NCI-H1694 (cell line): ENCODE measurements around the gene GTPBP10.

Experiments
- DNase-seq: peaks from one replicate; lab custom pipeline; 2025; lab: John Stamatoyannopoulos, UW

Gene GTPBP10

DNA sequence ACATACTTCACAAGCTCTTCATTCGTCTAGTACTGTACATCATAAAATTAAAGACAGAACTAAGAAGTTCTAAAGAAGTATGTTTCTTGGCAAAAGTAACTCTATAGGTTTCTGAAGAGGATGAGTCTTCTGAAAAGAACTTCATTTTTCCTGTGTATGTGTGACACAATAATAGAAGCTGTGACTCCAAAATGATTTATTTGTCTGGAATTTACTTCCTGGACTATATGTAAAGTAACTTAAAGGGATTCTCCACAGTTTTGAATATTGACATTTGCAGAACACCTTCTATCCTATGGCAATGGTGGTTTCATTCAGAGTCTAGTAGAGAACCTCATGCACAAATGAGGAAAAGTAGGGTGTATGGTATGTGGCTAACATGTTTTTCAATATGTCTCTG, 36.9 kb downstream of the GTPBP10 start:
- no peak for DNase-seq

DNA sequence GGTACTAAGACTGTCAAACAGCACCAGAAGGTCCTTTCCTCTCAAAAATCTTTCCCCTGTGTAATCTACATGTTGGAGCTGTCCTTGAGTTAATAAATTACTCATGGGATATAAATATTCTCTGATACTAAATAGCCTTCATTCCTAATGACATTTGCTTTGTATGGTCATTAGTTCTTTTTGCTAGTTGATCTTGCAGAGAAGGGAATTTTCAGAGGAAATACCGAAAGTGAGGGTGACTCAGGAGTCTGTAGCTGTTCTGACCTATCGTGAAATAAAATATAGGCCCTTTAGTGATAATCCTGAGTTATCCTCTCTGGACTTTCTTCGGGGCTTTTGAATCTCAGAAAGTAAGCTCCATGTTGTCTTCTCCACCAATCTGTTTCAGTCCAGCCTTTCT, 37.3 kb downstream of the GTPBP10 start:
- no peak for DNase-seq

DNA sequence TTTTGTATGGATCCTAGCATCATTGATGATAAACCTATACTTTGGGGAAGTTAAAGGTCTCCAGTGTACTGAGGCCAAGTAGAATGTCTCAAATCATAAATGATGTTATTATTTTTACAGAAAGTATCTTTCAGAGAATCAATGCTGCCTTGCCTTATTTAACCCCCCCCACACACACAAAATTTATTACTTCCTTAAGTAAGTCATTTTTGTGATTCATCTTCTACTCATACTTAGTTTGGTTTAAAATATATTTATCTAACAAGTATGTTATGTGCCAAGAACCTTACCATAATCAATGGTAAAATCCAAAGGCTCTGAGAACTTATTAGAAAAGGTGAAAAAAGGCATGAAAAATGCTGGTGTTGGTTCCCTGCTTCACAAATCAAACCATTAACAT, 37.9 kb downstream of the GTPBP10 start:
- DNase-seq = no peak

- DNase-seq = no peak
These were observed 41.1 kb downstream of the GTPBP10 start for GRCh38 chr7:90387470-90388240.

DNA sequence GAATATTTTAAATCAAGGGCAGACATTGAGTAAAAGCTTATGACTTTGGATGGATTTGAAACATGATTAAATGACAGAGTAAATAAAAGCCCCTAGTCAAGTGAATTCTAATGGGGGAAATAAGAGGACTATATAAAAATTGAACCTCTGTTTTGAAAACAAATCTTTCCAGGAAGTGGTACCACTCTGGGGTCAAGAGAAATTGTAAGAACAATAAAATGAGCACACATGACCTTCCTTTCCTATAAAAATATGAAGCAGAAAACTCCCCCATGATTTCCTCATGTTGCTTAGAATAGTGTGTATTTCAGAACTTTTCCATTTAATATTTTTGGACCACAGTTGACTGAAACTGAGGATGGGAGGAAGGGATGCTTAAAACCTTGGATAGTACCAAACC, 44.4 kb downstream of the GTPBP10 start:
- DNase-seq = no peak

DNA sequence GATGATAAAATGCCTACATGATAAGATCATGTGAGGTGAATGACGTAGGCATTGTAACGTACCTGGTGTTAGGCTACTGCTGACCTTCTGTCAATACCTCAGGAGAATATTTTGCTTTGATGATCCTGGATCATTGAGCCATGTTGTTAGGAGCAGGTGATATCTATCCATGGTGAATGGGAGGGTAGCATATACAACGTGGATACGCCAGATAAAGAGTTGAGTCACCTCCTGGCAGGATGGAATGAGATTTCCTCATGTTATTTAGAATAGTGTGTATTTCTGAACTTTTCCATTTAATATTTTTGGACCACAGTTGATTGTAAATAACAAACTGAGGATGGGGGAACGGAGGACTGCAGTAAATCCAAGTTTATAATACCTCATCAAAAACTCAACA, 45.0 kb downstream of the GTPBP10 start:
- DNase-seq = no peak

DNA sequence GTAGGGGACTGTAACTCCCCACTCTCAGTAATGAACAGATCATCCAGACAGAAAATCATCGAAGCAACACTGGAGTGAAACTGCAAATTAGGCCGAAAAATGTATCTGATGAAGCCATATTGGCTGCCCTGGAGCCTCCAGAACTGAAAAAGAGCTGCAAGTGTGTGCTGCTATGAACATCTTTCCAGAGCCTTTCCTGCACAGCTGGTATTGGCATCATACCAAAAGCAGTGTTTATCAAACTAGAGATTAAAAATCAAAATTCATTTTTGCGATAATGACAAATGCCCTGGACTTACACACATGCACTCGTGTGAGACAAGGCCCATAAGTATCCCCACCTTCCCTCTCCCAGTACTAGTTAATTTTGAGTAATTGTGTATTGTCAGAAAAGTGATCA, 49.9 kb downstream of the GTPBP10 start:
- DNase-seq = peak; percentile 5

DNA sequence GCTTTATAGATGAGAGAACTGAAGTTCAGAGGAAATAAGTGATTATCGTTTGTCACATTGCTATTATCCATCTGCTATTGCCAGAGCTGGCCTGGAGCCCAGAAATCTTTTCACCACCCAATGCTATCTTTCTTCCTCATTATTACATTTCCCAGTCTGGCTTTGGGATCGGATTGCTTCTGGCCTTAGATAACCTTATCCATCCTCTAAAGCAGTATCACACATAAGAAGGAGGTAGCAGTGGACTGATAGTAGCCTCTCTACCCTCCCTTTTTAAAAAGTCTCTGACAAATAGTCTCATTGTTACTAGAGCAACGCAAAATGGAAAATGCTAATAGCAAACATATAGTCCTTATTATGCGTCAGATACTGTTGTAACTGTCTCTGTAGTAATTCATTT, 55.5 kb downstream of the GTPBP10 start:
- peak; percentile 94 for DNase-seq

- no peak for DNase-seq
These were observed 56.3 kb downstream of the GTPBP10 start for GRCh38 chr7:90402785-90403173.

DNA sequence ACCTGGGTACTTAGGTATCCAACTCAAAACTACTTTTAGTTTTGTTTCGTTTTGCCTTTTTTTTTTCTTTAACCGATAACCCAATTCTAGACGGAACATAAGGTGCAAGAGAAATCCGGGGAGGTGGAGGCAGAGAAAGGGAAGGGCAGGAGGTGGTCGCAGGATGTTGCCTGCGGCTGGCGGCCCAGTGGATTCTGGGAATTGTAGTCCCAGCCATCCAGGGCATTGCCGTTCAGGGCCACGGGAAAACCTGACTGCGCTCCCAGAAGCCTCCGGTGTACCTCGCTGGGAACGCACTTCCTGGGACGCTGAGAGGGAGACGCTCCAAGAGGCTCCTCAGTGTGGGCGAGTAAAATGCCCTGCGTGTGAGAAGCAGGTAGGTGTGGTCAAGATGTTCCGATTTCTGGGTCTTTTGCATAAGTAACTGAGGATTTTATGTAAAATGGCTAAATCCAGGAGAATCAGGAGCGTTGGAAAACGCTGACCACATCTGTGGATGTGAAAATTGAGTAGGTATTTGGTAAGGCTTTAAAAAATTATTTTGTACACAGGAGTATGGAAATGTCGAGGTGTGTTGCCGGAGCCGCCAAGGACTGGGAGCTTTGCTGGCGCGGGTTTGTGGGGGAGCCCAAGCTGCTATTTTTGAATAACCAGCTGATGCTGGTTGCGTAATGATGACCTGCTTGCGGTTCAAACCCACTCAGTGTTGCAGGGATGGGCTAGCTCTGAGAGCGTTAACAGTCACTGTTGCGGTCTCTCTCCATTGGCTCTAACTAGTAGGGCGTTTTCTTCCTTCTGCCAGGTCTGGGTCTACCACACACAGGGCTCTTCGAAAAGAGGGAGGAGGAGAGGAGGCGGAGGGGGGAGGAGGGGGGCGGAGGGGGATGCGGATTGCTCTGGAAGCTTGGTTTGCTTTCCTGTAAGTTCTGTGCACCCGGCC, 56.9 kb downstream of the GTPBP10 start, which contains the start of gene CLDN12:
Gene CLDN12 (plus strand): TSS at position 288 of the 940 bp plus-strand sequence. CDS start 9,216 bp downstream, outside the sequence.
- DNase-seq = peak; percentile 89

GRCh38 chr7:90404777-90405176, 58.3 kb downstream of the GTPBP10 start:
- no peak for DNase-seq

GRCh38 chr7:90407484-90407821, 60.9 kb downstream of the GTPBP10 start:
- DNase-seq = no peak

GRCh38 chr7:90408142-90408541, 61.6 kb downstream of the GTPBP10 start:
- DNase-seq = no peak

DNA sequence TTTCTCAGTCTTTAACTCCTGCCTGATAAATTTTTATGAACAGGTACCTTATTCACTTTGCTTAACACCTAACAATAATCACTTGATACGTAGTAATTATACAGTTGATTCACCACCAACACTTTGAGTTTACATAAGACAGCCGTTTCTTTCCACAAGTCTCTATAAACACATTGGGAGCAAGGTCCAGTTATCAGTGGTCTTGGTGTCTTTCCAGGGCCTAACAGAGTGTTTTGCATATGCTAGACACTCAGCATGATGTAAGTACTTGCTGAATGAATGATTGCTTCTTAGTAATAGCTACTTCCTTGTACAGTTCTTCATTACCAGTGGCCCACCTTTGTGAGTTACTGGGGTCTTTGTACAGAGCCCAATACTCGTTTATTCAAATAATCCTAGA, 63.2 kb downstream of the GTPBP10 start:
- no peak for DNase-seq

DNA sequence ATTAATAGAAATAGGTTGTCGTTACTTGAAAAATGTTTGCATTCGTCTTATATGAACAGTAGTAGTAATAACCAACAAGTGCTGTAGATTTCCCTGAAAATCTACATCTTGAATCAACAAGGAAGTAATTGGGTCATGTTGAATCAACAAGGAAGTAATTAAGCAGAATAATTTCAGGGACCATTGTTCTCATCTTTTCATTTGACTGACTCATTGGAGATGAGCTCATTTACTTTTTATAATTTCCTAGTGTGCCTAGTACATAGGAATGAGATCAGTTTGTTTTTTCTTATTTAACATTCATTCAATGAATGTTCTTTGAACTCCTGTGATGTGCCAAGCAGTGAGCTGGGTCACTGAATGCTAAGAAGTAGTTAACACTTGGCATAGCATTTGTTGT, 65.0 kb downstream of the GTPBP10 start:
- no peak for DNase-seq

GRCh38 chr7:90412458-90413184, 66.1 kb downstream of the GTPBP10 start:
- no peak for DNase-seq

GRCh38 chr7:90413185-90413528, 66.6 kb downstream of the GTPBP10 start:
- no peak for DNase-seq

DNA sequence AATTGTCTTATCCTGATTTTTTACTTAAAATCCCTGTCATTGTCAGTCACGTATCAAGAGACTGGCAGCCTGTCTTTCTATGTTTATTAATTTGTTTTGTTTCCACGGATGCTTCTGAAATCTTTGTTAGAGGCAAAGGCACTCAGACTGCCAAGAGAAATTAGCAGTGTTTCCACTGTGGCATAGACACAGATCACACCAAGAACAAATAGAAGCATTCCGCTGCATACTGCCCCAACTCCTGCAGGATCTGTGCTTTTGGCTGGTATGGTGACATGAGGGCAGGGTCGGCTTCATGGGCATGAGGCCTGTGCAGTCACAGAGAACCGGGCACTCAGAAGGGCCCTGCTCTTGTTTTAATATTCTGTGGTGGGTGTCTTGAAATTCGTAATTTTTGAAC, 75.1 kb downstream of the GTPBP10 start:
- DNase-seq = no peak

- no peak for DNase-seq
These were observed 78.2 kb downstream of the GTPBP10 start for GRCh38 chr7:90424720-90425119.

GRCh38 chr7:90425376-90425775, 78.9 kb downstream of the GTPBP10 start:
- no peak for DNase-seq

- DNase-seq = no peak
These were observed 84.3 kb downstream of the GTPBP10 start for GRCh38 chr7:90430614-90431460.

- DNase-seq = no peak
These were observed 86.2 kb downstream of the GTPBP10 start for GRCh38 chr7:90432752-90433151.
